OCI-LY7 (cell line): ENCODE data around the gene AHCTF1. TPM values are rescaled to one million over a fixed set of nuclear protein-coding genes. Genes with fewer than 3 reads are reported as not detected.

ENCODE experiments used
- BruUV-seq: library from RNA; stranded (reverse); fragments of 400-500 nt; replicated peaks from 2 replicates; lab custom pipeline; 2021; lab: Mats Ljungman, UMichigan
- CTCF ChIA-PET: fragments of 300-600 bp; sonication (Branson Sonifier 250); formaldehyde crosslinking; loops from one replicate; lab custom pipeline; 2022; ENCODE audit warnings: antibody characterized with exemption; ENCODE audit not compliant: unreplicated experiment; lab: Charles Lee
- POLR2A ChIA-PET: fragments of 300-600 bp; sonication (Branson Sonifier 250); formaldehyde crosslinking; loops from one replicate; lab custom pipeline; 2022; ENCODE audit warnings: antibody characterized with exemption; lab: Charles Lee
- DNase-seq: peaks from one replicate; pipeline ENCODE4 v3.0.0-alpha.2; 2015; ENCODE audit warnings: low spot score
- H2AFZ ChIP-seq: fragments of 200-600 bp; sonication (generic), shearing (Covaris generic); 2 replicates; pipeline ENCODE4 v1.6.1; 2014; ENCODE audit warnings: mild to moderate bottlenecking, antibody characterized with exemption, low read length, moderate library complexity
- H3K27ac ChIP-seq: fragments of 200-600 bp; sonication (generic); 2 replicates; pipeline ENCODE4 v1.5.1; 2014; ENCODE audit warnings: mixed run types, low read depth, mild to moderate bottlenecking, moderate library complexity, low read length, inconsistent platforms; ENCODE audit not compliant: poor library complexity, severe bottlenecking
- H3K36me3 ChIP-seq: fragments of 200-600 bp; sonication (generic); 2 replicates; pipeline ENCODE4 v1.6.1; 2014; ENCODE audit warnings: mild to moderate bottlenecking, antibody characterized with exemption, low read length, moderate library complexity, mixed read lengths; ENCODE audit not compliant: insufficient read depth
- H3K4me1 ChIP-seq: fragments of 200-600 bp; sonication (generic); 2 replicates; pipeline ENCODE4 v1.5.1; 2014; ENCODE audit warnings: mild to moderate bottlenecking, low read length; ENCODE audit not compliant: insufficient read depth, poor library complexity, severe bottlenecking
- H3K4me2 ChIP-seq: fragments of 200-600 bp; sonication (generic); 2 replicates; pipeline ENCODE4 v1.6.1; 2014; ENCODE audit warnings: mild to moderate bottlenecking, low read length
- H3K4me3 ChIP-seq: fragments of 200-600 bp; sonication (generic); 2 replicates; pipeline ENCODE4 v1.5.1; 2014; ENCODE audit warnings: mild to moderate bottlenecking, low read depth, low read length; ENCODE audit not compliant: poor library complexity, severe bottlenecking
- H3K79me2 ChIP-seq: fragments of 200-600 bp; sonication (generic); 2 replicates; pipeline ENCODE4 v1.6.1; 2016; ENCODE audit warnings: low read depth, mild to moderate bottlenecking, low read length, moderate library complexity, mixed read lengths; ENCODE audit not compliant: insufficient read depth
- H3K9me2 ChIP-seq: fragments of 200-600 bp; sonication (generic); 2 replicates; pipeline ENCODE4 v1.6.1; 2016; ENCODE audit warnings: mild to moderate bottlenecking, low read length, mixed read lengths; ENCODE audit not compliant: insufficient read depth
- H3K9me3 ChIP-seq: fragments of 200-600 bp; sonication (generic); 2 replicates; pipeline ENCODE4 v1.6.1; 2014; ENCODE audit warnings: mild to moderate bottlenecking, mixed run types, low read length, mixed read lengths
- H4K20me1 ChIP-seq: fragments of 200-600 bp; sonication (generic); 2 replicates; pipeline ENCODE4 v1.6.1; 2014; ENCODE audit warnings: mild to moderate bottlenecking, antibody characterized with exemption, low read length, moderate library complexity, mixed read lengths; ENCODE audit not compliant: insufficient read depth
- EZH2phosphoT487 ChIP-seq: fragments of 200-600 bp; sonication (generic); IDR thresholded peaks from 2 replicates; pipeline ENCODE4 v1.6.1; 2018; ENCODE audit warnings: low read depth, borderline replicate concordance, mild to moderate bottlenecking, mixed run types, antibody characterized with exemption, low read length, moderate library complexity, mixed read lengths
- intact Hi-C: fragments of 100-400 bp; cut with micrococcal nuclease; formaldehyde crosslinking; loops from one replicate; pipeline ENCODE4 v1.10.0; 2022; ENCODE audit not compliant: unreplicated experiment
- total RNA-seq, 2 experiments: library from RNA; depleted of rRNA in 1 of 2; stranded (reverse); fragments of >200 nt in 1 of 2; shearing (Covaris generic) in 1 of 2; gene quantifications; 2 replicates each; pipeline ENCODE4 v1.2.3, GENCODE V29; 2014 to 2022
- TF ChIP-seq, protein P1 (sequence below): fragments of 200-600 bp; sonication (generic); conservative IDR thresholded peaks from 2 replicates; pipeline ENCODE4 v1.5.1; 2014; ENCODE audit warnings: mild to moderate bottlenecking, antibody characterized with exemption, low read length, moderate library complexity, mixed read lengths

The AHCTF1 gene
- total RNA-seq, 2 experiments from 2014 or later, result 38.5 to 57.7 TPM

DNA sequence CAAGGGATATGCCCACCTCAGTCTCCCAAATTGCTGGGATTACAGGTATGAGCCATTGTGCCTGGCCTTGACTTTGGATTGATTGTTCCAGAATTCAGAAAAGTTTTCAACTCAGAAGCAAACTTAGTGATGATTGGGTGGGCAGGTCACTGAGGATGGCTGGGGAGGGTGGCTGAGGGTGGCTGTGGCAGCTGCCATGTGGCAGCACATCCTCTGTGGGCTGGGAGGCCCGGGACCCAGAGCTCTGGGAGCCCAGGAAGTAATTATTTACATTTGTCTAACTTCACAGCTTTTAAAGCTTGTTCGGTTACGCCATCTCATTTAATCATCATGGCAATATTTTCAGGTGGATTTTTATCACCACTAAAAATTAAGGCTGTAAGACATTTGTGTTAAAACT is 131.4 kb downstream of the AHCTF1 start:
- Histone ChIP-seq H3K9me3 (no peaks in the 10 kb centered on the region), H3K4me1 (no peaks in the 10 kb centered on the region), H3K36me3 (no peaks in the 10 kb centered on the region), H3K27ac (no peak overlapping the region), H3K4me2 (no peak overlapping the region), H3K4me3 (no peak overlapping the region), H3K9me2 (no peaks in the 10 kb centered on the region), H2AFZ (no peak overlapping the region), H4K20me1 (no peaks in the 10 kb centered on the region), H3K79me2 (no peaks in the 10 kb centered on the region)
- no peak for DNase-seq
- intact Hi-C loops, result no loop called here
- no TSS peak for BruUV-seq
- POLR2A ChIA-PET, result no interaction called here
- CTCF ChIA-PET, result no interaction called here
- TF ChIP-seq EZH2phosphoT487, result no peak
- TF ChIP-seq, protein P1, sequence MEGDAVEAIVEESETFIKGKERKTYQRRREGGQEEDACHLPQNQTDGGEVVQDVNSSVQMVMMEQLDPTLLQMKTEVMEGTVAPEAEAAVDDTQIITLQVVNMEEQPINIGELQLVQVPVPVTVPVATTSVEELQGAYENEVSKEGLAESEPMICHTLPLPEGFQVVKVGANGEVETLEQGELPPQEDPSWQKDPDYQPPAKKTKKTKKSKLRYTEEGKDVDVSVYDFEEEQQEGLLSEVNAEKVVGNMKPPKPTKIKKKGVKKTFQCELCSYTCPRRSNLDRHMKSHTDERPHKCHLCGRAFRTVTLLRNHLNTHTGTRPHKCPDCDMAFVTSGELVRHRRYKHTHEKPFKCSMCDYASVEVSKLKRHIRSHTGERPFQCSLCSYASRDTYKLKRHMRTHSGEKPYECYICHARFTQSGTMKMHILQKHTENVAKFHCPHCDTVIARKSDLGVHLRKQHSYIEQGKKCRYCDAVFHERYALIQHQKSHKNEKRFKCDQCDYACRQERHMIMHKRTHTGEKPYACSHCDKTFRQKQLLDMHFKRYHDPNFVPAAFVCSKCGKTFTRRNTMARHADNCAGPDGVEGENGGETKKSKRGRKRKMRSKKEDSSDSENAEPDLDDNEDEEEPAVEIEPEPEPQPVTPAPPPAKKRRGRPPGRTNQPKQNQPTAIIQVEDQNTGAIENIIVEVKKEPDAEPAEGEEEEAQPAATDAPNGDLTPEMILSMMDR, result no peak

DNA sequence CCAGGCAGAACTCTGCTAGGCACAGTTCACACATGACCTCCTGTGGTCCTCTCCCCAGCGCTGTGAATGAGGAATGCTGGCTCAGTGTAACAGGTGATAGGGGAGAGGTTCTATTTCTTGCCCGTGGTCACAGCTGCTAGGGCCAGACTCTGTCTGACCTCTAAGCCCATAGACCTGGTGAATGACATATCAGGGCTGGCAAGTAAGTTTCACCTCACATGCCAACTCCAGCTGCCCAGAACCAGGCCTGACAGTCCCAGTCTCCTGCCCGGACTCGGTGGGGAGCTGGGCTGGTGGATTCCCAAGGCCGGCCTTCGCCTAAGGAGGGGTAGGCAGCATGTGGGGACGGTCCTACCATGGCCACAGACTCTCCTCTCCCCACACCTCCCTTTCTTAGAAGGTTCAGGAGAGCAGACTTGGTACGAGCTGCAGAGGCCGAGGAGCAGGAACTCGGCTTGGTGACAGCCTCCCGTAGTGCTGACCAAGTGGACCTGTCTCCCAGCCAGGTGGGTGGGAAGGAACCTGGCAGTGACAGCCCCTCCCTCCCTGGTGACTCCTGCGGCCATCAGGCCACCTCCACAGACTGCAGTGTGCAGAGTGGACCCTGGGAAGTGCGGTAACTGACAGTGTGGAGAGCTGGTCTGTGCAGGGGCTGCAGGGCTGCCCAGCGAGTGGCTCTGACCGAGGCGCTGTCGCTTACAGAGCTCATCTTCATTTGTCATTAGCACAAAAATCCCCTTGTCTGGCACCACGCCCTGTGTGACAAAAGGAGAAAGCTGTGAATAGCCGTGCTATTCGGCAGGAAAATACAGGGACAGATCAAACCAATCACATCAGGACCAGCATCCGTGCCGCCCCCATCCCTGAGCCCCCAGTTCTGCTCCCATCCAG is 132.9 kb downstream of the AHCTF1 start:
- no peak overlapping the region for H3K4me2 ChIP-seq
- no peak overlapping the region for H3K4me3 ChIP-seq
- CTCF ChIA-PET, result interaction anchor here (1.0 kb wide), 1 partner anchor 14 kb away, joined by 4 read pairs; no protein-coding TSS in a partner anchor
- no peaks in the 10 kb centered on the region for H3K4me1 ChIP-seq
- H4K20me1 ChIP-seq, result no peaks in the 10 kb centered on the region
- TF ChIP-seq, protein P1, result no peak
- TF ChIP-seq EZH2phosphoT487, result no peak
- H3K36me3 ChIP-seq, result no peaks in the 10 kb centered on the region
- POLR2A ChIA-PET, result interaction anchor here (1.0 kb wide), 1 partner anchor 19 kb away, joined by 3 read pairs; no protein-coding TSS in a partner anchor
- H3K9me3 ChIP-seq, result no peaks in the 10 kb centered on the region
- no peaks in the 10 kb centered on the region for H3K9me2 ChIP-seq
- no peak for DNase-seq
- no TSS peak for BruUV-seq
- intact Hi-C loops, result no loop called here
- H2AFZ ChIP-seq, result no peak overlapping the region
- no peaks in the 10 kb centered on the region for H3K79me2 ChIP-seq
- no peak overlapping the region for H3K27ac ChIP-seq

DNA sequence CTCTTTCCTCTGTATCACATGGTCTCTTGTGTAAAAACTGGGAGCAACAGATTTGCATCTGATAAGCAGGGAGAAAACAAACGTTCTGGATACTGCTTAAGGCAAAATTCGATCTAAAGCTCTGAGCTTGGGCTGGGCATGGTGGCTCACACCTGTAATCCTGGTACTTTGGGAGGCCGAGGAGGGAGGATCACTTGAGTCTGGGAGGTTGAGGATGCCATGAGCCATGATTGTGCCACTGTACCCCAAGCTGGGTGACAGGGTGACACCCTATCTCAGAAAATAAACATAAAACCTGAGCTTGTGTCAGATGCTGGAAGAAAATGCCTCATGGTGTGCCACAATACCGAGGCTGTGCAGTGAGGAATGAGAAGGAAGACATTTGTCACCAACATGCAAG is 133.6 kb downstream of the AHCTF1 start:
- TF ChIP-seq EZH2phosphoT487, result no peak
- TF ChIP-seq, protein P1, result no peak
- POLR2A ChIA-PET, result no interaction called here
- no TSS peak for BruUV-seq

More for the DNA sequence above, 133.6 kb downstream of the AHCTF1 start:
- no peak for DNase-seq
- Histone ChIP-seq H3K4me1 (no peaks in the 10 kb centered on the region), H3K79me2 (no peaks in the 10 kb centered on the region), H3K9me2 (no peaks in the 10 kb centered on the region), H3K4me2 (no peak overlapping the region), H3K36me3 (no peaks in the 10 kb centered on the region), H4K20me1 (no peaks in the 10 kb centered on the region), H3K27ac (no peak overlapping the region), H2AFZ (no peak overlapping the region), H3K4me3 (no peak overlapping the region), H3K9me3 (no peaks in the 10 kb centered on the region)
- intact Hi-C loops, result no loop called here
- CTCF ChIA-PET, result interaction anchor here (1.0 kb wide), 1 partner anchor 14 kb away, joined by 4 read pairs; no protein-coding TSS in a partner anchor
